NCI-H2081 treated with DMSO at 0.1 percent for 48 hours (cell line): ENCODE data around the gene CALU.

ENCODE experiments used
- DNase-seq: peaks from one replicate; lab custom pipeline; 2025; lab: John Stamatoyannopoulos, UW

Gene CALU

GRCh38 chr7:128811631-128812430, 72.7 kb downstream of the CALU start:
- DNase-seq, result peak; percentile 24

GRCh38 chr7:128812514-128813168, 73.5 kb downstream of the CALU start:
- DNase-seq, result peak; percentile 84

- DNase-seq, result no peak
Observed at GRCh38 chr7:128814499-128814898, 75.3 kb downstream of the CALU start.

DNA sequence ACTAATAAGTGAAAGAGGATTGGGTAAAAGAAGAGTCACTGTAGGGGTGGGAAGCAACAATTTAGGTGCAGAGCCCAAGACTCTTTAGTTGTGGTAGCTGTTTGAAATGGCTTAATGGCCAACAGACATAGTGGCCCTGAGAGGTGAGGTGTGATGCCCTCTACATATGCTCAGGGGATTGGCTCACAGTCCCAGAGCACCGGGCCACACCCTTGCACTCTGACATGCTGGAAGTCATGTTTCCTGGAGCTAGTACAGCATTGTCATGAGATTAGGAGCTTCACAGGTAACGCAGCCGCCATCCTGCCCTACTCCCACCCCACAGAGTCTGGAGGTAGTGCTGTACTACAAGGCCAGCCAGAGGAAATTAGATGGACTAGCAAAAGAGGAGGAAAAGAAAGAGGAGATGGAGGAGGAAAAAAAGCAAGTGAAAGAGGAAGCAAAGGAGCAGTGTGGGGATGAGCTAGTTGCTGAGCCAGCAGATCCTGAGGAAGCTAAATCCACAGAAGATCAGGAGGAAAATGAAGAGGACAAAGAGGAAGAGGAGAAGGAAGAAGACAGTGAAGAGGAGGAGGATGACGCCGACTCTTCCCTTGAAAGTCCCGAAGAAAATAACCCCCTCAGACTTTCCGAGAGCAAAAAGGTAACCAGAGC, 76.3 kb downstream of the CALU start:
- no peak for DNase-seq

GRCh38 chr7:128818694-128819093, 79.5 kb downstream of the CALU start:
- no peak for DNase-seq
